Medulla oblongata (tissue), 1 donor: ENCODE results near the gene ITPR1.

Experiments
- DNase-seq: peaks from one replicate; pipeline ENCODE4 v3.0.0-alpha.2; 2015; ENCODE audit errors: extremely low spot score

The ITPR1 gene

DNA sequence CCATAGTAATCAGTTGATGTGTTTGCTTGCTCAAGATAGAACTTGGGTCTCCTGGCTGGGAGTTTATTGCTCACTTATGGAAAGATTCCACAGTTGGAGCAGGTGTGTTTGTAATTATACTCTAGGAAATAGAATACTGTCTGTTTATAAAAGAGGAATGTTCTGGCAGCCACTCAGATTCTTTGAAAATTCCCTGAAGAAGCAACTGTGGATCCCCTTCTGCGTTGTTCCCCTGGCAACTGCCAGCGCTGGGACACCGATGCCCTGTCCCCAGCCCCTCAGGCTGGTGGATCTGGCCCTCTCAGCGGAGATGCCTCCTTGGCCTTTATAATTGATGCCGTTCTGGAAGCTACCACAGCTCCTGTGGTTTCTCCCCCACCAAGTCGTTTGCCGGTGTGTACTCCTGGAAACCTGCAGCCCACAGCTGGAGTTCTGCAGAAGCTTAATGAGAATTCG lies 225.9 kb downstream of the ITPR1 start:
- no peak for DNase-seq

- DNase-seq = peak; percentile 84
These were observed 227.3 kb downstream of the ITPR1 start for GRCh38 chr3:4720316-4721075.

GRCh38 chr3:4721511-4721911 lies 228.4 kb downstream of the ITPR1 start:
- DNase-seq = no peak

- peak; percentile 77 for DNase-seq
These were observed 229.0 kb downstream of the ITPR1 start for GRCh38 chr3:4722103-4722502.

DNA sequence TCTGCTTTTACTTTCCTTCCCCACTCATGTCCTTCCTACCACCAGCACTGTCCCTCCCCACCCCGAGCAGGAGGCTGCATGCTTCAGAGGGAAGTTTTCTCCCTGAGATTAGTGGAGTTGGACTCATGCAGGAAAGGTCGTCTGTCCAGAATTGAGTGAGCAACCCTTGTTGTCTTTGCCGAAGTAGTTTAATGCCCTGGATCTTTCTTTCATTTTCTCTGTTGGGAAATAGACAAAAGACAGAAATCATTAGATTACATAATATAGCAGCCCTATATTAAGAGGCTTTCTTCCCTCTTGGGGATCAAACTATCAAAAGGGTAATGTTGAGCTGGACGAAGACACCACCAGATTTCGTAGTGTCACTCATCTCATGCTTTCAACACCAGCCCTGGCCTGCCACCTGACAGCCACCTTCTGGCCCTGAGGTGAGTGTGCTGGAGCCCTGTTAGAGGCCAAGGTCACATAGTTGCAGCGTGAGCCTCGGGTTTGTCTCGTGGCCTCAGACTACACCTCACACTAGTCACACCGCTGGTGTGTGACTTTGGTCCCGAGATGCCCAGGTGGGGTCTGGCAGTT lies 231.0 kb downstream of the ITPR1 start:
- no peak for DNase-seq

GRCh38 chr3:4726549-4726948 lies 233.4 kb downstream of the ITPR1 start:
- DNase-seq = no peak

DNA sequence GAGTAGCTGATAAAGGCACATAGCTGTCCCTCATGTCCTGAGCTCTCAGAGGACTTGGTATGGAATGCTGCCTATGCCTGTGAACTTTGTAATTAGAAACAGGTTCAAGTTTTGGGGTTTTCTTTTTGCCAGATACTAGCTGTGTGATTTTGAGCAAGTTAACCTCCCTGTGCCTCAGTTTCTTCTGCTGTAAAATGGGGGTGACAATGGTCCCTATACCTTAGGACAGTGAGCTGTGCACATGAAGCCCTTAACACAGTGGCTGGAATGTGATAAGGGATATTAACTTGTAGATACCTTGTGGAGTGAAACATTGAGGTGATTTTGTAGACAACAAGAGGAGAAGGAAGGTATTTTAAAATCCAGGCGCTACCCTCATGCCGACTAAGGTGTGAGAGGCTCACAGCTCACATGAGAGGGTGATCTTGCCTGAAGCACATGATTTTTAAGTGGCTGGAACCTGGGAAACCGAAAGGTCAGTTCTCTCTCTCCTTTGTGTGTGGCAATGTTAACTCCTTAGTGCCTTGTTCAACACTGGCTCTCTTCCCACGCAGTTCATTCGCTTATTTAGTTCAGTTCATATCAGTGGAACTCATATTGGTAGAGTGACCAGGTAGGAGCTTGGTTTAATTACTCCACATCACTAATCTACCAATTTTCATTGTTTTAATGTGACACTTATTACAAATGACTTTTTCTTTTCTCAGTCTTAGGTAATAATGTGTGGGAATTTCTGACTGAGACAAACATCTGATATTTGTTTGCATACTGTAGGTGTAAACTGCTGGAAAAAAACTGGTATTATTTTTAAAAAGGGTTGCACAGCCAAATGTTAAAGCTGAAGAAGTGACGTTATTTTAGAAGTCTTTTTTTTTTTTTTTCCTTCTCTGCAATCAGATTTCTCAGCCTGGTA lies 236.2 kb downstream of the ITPR1 start:
- no peak for DNase-seq

DNA sequence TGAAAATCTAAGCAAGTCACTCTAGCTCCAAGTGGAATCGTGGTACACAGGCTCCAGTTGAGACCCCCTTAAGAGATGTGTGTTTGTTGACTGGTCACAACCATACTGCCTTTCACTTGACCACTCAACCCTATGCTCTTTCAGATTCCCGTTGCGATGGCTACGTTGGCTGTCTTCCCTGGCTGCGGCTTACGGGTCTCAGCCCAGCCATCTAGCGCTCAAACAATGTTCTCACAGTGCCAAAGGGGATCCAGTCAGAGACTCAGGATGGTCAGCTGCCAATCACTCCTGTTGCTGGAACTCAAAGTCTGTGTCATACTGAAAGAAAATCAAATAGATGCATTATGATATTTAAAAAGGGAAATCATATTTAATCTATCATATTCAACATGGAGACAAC lies 237.6 kb downstream of the ITPR1 start:
- DNase-seq = peak; percentile 80

DNA sequence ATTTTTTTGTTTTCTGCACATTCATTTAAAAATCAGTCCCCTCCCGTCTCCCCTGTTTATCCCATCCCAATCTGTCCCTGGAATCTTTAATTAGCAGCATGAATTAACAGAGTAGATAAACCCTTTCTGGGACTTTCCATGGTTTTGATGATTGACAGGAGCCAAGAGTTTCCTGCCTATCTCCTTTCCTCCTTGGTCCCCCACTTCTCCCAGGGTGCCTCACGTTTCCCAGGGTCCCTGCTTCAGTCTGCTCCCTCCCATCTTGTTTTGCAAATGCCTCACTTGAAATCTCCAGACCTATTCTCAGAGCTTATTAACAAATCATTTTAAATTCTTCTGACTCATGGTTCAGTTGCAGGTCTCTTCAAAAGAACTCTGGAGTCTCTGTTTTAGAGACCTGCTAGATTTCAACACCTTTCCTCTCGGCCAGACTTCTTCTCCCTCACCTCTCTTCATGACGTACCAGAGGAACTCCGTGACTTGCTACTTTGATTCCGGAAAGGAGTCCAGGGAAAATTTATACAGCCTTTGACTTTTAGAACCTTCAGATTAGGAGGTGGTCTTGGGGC lies 238.5 kb downstream of the ITPR1 start:
- DNase-seq = no peak

DNA sequence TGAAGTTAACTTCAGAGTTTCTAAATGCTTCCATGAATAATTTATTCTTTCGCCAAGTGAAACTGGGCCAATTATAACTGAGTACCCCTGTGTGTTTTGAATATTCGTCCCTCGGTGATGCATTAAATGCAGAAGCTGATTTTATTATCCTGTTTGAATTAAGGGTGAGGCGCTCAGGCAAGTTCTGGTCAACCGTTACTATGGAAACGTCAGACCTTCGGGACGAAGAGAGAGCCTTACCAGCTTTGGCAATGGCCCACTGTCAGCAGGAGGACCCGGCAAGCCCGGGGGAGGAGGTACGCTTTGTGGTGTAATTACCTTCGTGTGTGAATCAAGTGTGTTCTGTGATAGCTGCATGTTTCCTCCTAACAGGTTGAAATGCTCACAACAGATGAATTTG lies 239.8 kb downstream of the ITPR1 start:
- DNase-seq = no peak

GRCh38 chr3:4734454-4734853 lies 241.3 kb downstream of the ITPR1 start:
- DNase-seq = no peak

GRCh38 chr3:4735243-4735642 lies 242.1 kb downstream of the ITPR1 start:
- DNase-seq = no peak

DNA sequence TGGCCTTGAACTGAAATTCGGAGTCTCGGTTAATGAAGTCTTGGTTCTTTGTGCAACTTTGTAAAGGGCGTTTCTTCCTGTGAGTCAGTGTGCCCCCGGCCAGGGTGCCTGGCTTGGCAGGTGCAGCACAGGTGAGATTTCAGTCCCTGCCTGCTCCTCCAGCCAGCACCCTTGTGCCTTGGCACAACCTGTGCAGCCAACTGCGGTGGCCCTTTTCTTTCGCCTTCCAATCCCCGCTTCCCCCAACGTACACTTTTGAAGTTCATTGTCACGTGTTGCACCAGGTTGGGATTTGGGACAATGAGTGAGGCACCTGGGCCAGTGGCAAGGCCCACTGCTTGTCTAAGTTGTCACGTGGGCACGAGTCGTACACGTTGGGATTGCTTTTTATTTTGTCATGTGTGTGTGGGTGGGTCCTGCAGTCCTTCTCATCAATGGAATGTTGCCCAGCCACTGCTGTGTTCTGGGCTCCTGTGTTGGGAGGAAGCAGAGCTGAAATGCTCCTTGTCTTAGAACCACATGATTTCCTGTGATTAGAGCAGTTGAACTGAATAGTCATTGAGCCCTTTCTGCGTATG lies 243.2 kb downstream of the ITPR1 start:
- no peak for DNase-seq

DNA sequence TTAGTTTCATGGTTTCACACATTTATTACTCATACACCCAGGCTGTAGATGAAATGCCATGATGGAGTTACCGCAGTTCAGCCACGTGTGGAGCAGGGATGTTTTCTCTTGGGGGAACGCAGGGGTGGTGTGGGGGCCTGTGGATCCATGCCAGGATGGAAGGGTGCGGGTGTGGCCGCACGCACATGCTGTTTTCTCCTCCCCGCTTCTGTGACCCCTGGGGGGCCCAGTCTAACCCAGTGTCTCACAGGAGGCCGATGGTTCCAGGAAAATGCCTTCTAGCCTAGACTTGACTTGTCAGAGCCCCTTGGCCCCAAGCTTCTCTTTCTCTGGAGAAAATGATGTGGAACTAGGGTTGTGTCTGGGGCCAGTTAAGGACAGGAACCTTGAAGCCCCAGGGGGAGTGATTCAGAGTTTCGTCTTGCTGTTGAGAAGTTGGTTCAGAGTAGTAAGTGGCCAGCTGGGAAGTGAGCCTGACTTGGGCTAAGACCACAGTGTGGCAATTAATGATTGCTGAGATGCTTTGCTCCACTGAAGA lies 245.7 kb downstream of the ITPR1 start:
- no peak for DNase-seq

DNA sequence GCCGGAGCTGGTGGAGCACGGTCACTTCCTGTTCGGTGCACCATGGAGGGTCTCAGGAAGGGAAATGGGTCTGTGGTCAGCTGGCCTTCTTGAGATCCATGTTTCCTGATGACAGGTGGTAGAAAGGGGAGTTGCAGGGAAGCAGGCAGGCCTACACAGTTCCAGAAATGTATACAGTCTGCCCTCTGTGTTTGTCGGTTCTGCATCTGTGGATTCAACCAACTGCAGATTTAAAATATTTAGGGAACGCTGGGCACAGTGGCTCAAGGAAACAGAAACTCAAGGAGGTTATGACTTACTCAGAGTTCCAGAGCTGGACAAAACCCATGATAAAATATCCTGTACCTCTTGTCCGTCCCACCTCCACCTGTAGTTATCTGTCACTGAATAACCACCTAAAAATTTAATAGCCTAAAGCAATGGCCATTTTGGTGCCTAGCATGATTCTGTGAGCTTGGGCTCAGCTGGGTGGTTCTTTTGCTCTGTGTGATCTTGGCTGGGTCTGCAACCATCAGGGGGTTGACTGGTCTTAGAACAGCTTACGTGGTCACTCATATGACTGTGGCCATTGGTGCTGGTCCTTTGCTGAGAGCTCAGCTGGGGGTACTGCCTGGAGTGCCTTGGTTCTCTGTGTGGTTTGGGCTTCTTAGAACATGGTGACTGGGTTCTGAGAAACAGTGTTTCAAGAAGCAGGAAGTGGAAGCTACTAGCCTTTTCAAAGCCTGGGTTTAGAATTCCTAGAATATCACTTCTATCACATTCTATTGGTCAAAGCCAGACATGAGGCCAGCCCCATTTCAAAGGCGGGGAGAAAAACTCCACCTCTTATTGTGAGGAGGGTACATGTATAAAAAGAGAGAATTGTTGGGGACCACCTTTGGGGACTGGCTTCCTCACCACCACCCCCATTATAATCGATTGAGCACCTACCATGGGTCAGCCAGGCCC lies 246.4 kb downstream of the ITPR1 start:
- DNase-seq = no peak

DNA sequence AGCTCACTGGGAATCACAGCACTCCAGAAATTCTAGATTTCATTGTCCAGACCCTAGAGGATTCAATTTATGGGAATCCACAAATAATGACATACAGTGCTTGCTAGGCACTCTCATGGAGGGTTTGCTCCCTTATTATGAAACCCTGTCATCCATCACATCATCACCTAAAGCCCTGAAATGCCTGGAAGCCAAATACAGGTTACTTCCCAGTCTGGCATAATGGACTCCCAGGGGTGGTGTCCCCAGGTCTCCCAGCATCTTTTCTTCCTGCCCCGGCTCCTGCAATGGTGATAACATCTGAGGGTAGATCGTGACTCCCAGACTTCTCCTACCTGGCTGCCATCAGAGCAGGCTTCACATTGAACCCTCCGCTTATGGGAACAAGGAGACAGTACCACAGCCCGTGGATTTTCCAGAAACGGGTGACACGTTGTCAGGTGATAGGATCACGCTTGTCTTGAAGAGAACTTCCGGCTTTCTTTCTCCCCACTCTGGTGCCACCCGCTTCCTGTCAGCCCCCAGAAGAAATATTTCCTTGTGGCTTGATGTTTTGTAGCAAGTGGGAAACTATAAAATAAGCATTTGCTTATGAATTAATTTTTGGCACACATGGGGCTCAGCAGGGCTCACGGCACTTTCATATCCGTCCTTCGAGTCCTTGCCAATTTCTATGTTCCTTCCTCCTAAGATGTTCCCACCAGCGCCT lies 247.4 kb downstream of the ITPR1 start:
- DNase-seq = no peak

DNA sequence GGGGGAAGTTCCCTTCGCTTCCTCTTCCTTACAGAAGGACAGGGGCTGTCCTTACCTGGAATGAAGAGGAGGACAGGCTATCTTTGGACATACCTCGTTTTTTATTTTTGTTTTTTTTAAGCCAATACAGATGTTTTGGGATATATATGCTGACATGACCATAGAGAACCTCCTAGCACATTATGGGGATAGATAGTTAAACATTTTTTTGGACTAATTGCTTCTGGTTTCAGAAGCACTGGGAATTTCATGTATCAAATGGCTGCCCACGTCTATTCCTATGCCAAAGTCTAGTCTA lies 247.9 kb downstream of the ITPR1 start:
- DNase-seq = no peak

DNA sequence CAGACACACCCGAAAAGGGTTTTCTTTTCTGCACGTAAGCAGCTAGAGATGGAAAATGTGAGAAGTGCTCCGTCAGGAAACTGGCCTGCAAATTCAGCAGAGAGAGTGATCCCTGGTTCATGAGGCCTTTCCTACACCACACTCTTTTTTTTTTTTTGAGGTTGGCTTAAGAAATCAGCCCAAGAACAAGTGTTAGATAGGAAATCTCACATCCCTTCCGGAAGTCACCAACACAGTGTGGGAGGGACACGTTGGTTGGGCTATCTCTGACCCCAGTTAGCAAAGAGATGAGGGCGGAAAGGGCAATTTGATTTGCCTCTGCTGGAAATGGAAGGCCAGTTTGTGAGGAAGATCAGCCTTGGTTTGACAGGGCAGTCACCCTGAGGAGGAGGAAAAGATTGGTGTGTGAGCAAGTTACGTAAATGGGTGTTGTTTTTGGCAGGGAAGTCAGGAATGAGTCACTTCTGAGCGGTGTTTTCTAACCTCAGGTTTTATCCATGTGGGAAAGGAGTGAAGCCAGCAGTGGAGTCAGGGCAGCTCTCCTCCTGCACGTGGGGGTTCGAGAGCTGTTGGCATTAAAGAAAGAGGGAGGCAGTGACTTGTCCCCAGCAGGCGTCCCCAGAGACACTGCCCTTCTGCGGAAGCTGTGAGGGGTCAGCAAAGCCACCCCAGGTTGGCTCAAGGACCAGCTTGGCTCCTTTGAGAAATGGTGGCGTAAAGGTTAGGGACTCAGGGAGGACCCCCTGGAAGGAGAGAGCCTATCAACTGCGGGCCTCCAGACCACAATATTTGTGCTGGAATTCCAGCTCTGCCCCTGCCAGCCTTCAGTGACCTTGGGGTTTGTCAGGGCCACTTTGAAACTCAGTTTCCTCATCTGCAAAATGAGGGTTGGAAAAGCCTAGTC lies 248.5 kb downstream of the ITPR1 start:
- no peak for DNase-seq

- no peak for DNase-seq
These were observed 249.2 kb downstream of the ITPR1 start for GRCh38 chr3:4742359-4742758.
